IMR-90 (cell line): ENCODE measurements around the gene FBXO22. TPM values are rescaled to one million over a fixed set of nuclear protein-coding genes. Genes with fewer than 3 reads are reported as not detected.

Experiments used
- ATAC-seq: fragments of 200-7000 bp; cut with Tn5 transposase; 2 replicates; pipeline ENCODE4 v1.9.1; 2020; ENCODE audit warnings: low read depth, mild to moderate bottlenecking, moderate library complexity
- BruUV-seq: library from RNA; stranded (reverse); fragments of 400-500 nt; replicated peaks from 2 replicates; lab custom pipeline; 2021; lab: Mats Ljungman, UMichigan
- CTCF ChIA-PET: fragments of 300-600 bp; formaldehyde crosslinking; extraction: SDS; loops from one replicate; lab custom pipeline; 2021; ENCODE audit warnings: antibody characterized with exemption; lab: Yijun Ruan, JAX
- POLR2A ChIA-PET: fragments of 300-600 bp; sonication (Branson Sonifier 250); formaldehyde crosslinking; loops from one replicate; lab custom pipeline; 2022; ENCODE audit warnings: antibody characterized with exemption; ENCODE audit not compliant: unreplicated experiment; lab: Charles Lee
- DNase-seq: peaks from one replicate; pipeline ENCODE4 v3.0.0; 2013
- H2AFZ ChIP-seq: replicated peaks from 2 replicates; pipeline ENCODE3; 2013; ENCODE audit warnings: low read length, mild to moderate bottlenecking; ENCODE audit not compliant: poor library complexity
- H2AK5ac ChIP-seq: 2 replicates; pipeline ENCODE4 v1.6.1; 2013; ENCODE audit warnings: low read depth, low read length, inconsistent platforms
- H2AK9ac ChIP-seq: replicated peaks from 2 replicates; pipeline ENCODE3; 2013; ENCODE audit warnings: mild to moderate bottlenecking, low read depth, low read length, moderate library complexity; ENCODE audit not compliant: poor library complexity
- H2BK120ac ChIP-seq: 2 replicates; pipeline ENCODE4 v1.6.1; 2013; ENCODE audit warnings: low read depth, low read length, inconsistent platforms
- H2BK15ac ChIP-seq: 3 replicates; pipeline ENCODE4 v1.6.1; 2013; ENCODE audit warnings: low read depth, low read length, inconsistent platforms
- H2BK20ac ChIP-seq: 2 replicates; pipeline ENCODE4 v1.6.1; 2013; ENCODE audit warnings: low read depth, mild to moderate bottlenecking, inconsistent platforms, low read length, moderate library complexity
- H2BK5ac ChIP-seq: 2 replicates; pipeline ENCODE4 v1.6.1; 2013; ENCODE audit warnings: mild to moderate bottlenecking, low read depth, low read length, inconsistent platforms; ENCODE audit not compliant: poor library complexity, severe bottlenecking
- H3K14ac ChIP-seq: replicated peaks from 2 replicates; pipeline ENCODE4 v1.6.1; 2013; ENCODE audit warnings: low read depth, low read length, inconsistent platforms
- H3K18ac ChIP-seq: 2 replicates; pipeline ENCODE4 v1.6.1; 2013; ENCODE audit warnings: low read depth, low read length, control low read depth
- H3K23ac ChIP-seq: 2 replicates; pipeline ENCODE4 v1.6.1; 2013; ENCODE audit warnings: low read depth, low read length, inconsistent platforms
- H3K27ac ChIP-seq: 2 replicates; pipeline ENCODE4 v1.5.1; 2013; ENCODE audit warnings: mild to moderate bottlenecking, control low read depth, low read length; ENCODE audit not compliant: insufficient read depth
- H3K27me3 ChIP-seq: 2 replicates; pipeline ENCODE4 v1.6.1; 2013; ENCODE audit warnings: low read length; ENCODE audit not compliant: control insufficient read depth, insufficient read depth
- H3K36me3 ChIP-seq: 2 replicates; pipeline ENCODE4 v1.6.1; 2013; ENCODE audit warnings: low read length, mixed read lengths; ENCODE audit not compliant: control insufficient read depth, insufficient read depth
- H3K4ac ChIP-seq: 2 replicates; pipeline ENCODE4 v1.6.1; 2013; ENCODE audit warnings: low read depth, low read length, inconsistent platforms
- H3K4me1 ChIP-seq: 2 replicates; pipeline ENCODE4 v1.6.1; 2013; ENCODE audit warnings: low read length, mixed read lengths; ENCODE audit not compliant: control insufficient read depth, insufficient read depth
- H3K4me2 ChIP-seq: 2 replicates; pipeline ENCODE4 v1.6.1; 2013; ENCODE audit warnings: low read depth, mild to moderate bottlenecking, control low read depth, low read length, moderate library complexity
- H3K4me3 ChIP-seq: 2 replicates; pipeline ENCODE4 v1.5.1; 2013; ENCODE audit warnings: low read depth, mild to moderate bottlenecking, control low read depth, low read length, moderate library complexity; ENCODE audit not compliant: insufficient read depth
- H3K56ac ChIP-seq: 2 replicates; pipeline ENCODE4 v1.6.1; 2013; ENCODE audit warnings: low read length, inconsistent platforms; ENCODE audit not compliant: insufficient read depth; ENCODE audit errors: extremely low read depth
- H3K79me1 ChIP-seq, 2 experiments: 2 replicates each; pipeline ENCODE4 v1.6.1; 2013; ENCODE audit warnings: low read length in 2 of 2, inconsistent platforms in 1 of 2, low read depth in 1 of 2
- H3K9ac ChIP-seq: 2 replicates; pipeline ENCODE4 v1.6.1; 2013; ENCODE audit warnings: low read depth, low read length, control low read depth
- H3K9me1 ChIP-seq: 2 replicates; pipeline ENCODE4 v1.6.1; 2013; ENCODE audit warnings: low read length, inconsistent platforms; ENCODE audit not compliant: insufficient read depth
- H3K9me3 ChIP-seq: 2 replicates; pipeline ENCODE4 v1.6.1; 2013; ENCODE audit warnings: low read length; ENCODE audit not compliant: control insufficient read depth, insufficient read depth
- H4K20me1 ChIP-seq: 2 replicates; pipeline ENCODE4 v1.6.1; 2013; ENCODE audit warnings: low read length, inconsistent platforms; ENCODE audit not compliant: insufficient read depth
- H4K5ac ChIP-seq: 2 replicates; pipeline ENCODE4 v1.6.1; 2013; ENCODE audit warnings: mild to moderate bottlenecking, low read depth, low read length, control low read depth
- H4K8ac ChIP-seq, 2 experiments: 2 replicates each; pipeline ENCODE4 v1.6.1; 2013; ENCODE audit warnings: low read depth in 2 of 2, low read length in 2 of 2, control low read depth in 1 of 2, inconsistent platforms in 1 of 2
- H4K91ac ChIP-seq: 2 replicates; pipeline ENCODE4 v1.6.1; 2013; ENCODE audit warnings: low read depth, low read length, inconsistent platforms; ENCODE audit not compliant: insufficient read depth
- BHLHE40 ChIP-seq: fragments of 150-350 bp; IDR thresholded peaks from 2 replicates; pipeline ENCODE4 v1.6.1; 2016; ENCODE audit warnings: mild to moderate bottlenecking, low read depth, low read length
- CEBPB ChIP-seq: IDR thresholded peaks from 2 replicates; pipeline ENCODE4 v1.6.1; 2012; ENCODE audit warnings: low read depth, low read length, improper control_type of control experiment
- CHD1 ChIP-seq: IDR thresholded peaks from 2 replicates; pipeline ENCODE4 v1.6.1; 2012; ENCODE audit warnings: low read depth, low read length, improper control_type of control experiment
- FOS ChIP-seq: fragments of 150-350 bp; IDR thresholded peaks from 2 replicates; pipeline ENCODE4 v1.6.1; 2016; ENCODE audit warnings: low read depth, low read length
- MAFK ChIP-seq: IDR thresholded peaks from 2 replicates; pipeline ENCODE4 v1.6.1; 2012; ENCODE audit warnings: low read depth, low read length, improper control_type of control experiment
- MAZ ChIP-seq: IDR thresholded peaks from 2 replicates; pipeline ENCODE4 v1.6.1; 2012; ENCODE audit warnings: low read depth, mild to moderate bottlenecking, low read length, improper control_type of control experiment, moderate library complexity, borderline replicate concordance
- MXI1 ChIP-seq: IDR thresholded peaks from 2 replicates; pipeline ENCODE4 v1.6.1; 2012; ENCODE audit warnings: low read depth, mild to moderate bottlenecking, low read length, moderate library complexity, borderline replicate concordance
- NFE2L2 ChIP-seq: fragments of 150-350 bp; IDR thresholded peaks from 2 replicates; pipeline ENCODE4 v1.6.1; 2016; ENCODE audit warnings: low read depth, mild to moderate bottlenecking, low read length
- POLR2A ChIP-seq: IDR thresholded peaks from 2 replicates; pipeline ENCODE4 v1.6.1; 2012; ENCODE audit warnings: mild to moderate bottlenecking, low read depth, low read length
- RAD21 ChIP-seq: IDR thresholded peaks from 2 replicates; pipeline ENCODE4 v1.6.1; 2012; ENCODE audit warnings: low read length, improper control_type of control experiment
- RCOR1 ChIP-seq: IDR thresholded peaks from 2 replicates; pipeline ENCODE4 v1.6.1; 2012; ENCODE audit warnings: mild to moderate bottlenecking, low read length, improper control_type of control experiment; ENCODE audit not compliant: insufficient replicate concordance
- RFX5 ChIP-seq: IDR thresholded peaks from 2 replicates; pipeline ENCODE4 v1.8.0; 2012; ENCODE audit warnings: low read depth, mild to moderate bottlenecking, low read length, moderate library complexity
- SMC3 ChIP-seq: fragments of 150-350 bp; IDR thresholded peaks from 2 replicates; pipeline ENCODE4 v1.6.1; 2016; ENCODE audit warnings: low read depth, mild to moderate bottlenecking, antibody characterized with exemption, low read length, moderate library complexity
- WGBS, 2 experiments: methylation state at CpG; one replicate each; pipeline versions ENCODE4 v1.1.5 to v1.1.7; 2013; ENCODE audit warnings: missing lambda C conversion rate in 2 of 2; ENCODE audit not compliant: insufficient read length in 1 of 2; ENCODE audit errors: extremely low coverage in 2 of 2; 5-methylcytosine and 5-hydroxymethylcytosine counted together
- dilution Hi-C: fragments of 300-500 bp; cut with HindIII; formaldehyde crosslinking; loops from one replicate; pipeline ENCODE4 v1.14.3; 2018; ENCODE audit warnings: low sequenced_read_pairs; ENCODE audit not compliant: unreplicated experiment
- in situ Hi-C: fragments of 300-500 bp; cut with MboI; formaldehyde crosslinking; loops from 3 replicates; pipeline ENCODE4 v1.14.3; 2019; ENCODE audit warnings: low sequenced_read_pairs, inconsistent platforms, mixed read lengths
- intact Hi-C: fragments of 100-400 bp; cut with micrococcal nuclease; formaldehyde crosslinking; loops from 2 replicates; pipeline ENCODE4 v1.10.0; 2022
- polyA plus RNA-seq, 3 experiments: library from polyadenylated mRNA; depleted of rRNA; stranded (reverse); fragments of >200 nt; gene quantifications; 2 replicates each; pipeline ENCODE4 v1.2.3, GENCODE V29; 2012; ENCODE audit warnings: low replicate concordance in 1 of 3
- total RNA-seq: library from RNA; depleted of rRNA; stranded (reverse); fragments of >200 nt; gene quantifications from 2 replicates; pipeline ENCODE4 v1.2.3, GENCODE V29; 2012
- TF ChIP-seq, protein P1 (sequence below): conservative IDR thresholded peaks from 2 replicates; pipeline ENCODE4 v1.5.1; 2012; ENCODE audit warnings: mild to moderate bottlenecking, low read depth, low read length, improper control_type of control experiment
- TF ChIP-seq, protein P2 (sequence below): fragments of 150-350 bp; IDR thresholded peaks from 2 replicates; pipeline ENCODE4 v1.6.1; 2016; ENCODE audit warnings: low read depth, mild to moderate bottlenecking, low read length, moderate library complexity, borderline replicate concordance
- TF ChIP-seq, protein P3 (sequence below): fragments of 150-350 bp; IDR thresholded peaks from 2 replicates; pipeline ENCODE4 v1.6.1; 2017; ENCODE audit warnings: mild to moderate bottlenecking, antibody characterized with exemption, low read length, low read depth

The FBXO22 gene
- total and polyA plus RNA-seq, 2 of the 4 experiments (the other 2 are of a cell fraction), result 22.4 to 45.2 TPM

- H3K27ac ChIP-seq, result no peak overlapping the region
- H3K9ac ChIP-seq, result no peak overlapping the region
- BruUV-seq, result no TSS peak
- H2AK9ac ChIP-seq, result no peak overlapping the region
- H2AK5ac ChIP-seq, result no peak overlapping the region
- ATAC-seq (no peak), DNase-seq (no peak)
- no peak overlapping the region for H3K4ac ChIP-seq
- no peak overlapping the region for H2BK20ac ChIP-seq
- no peaks in the 10 kb centered on the region for H3K4me1 ChIP-seq
- H2BK120ac ChIP-seq, result no peak overlapping the region
- CTCF ChIA-PET, result interaction anchor here (0.6 kb wide), 1 partner anchor 11 kb away, joined by 3 read pairs; no protein-coding TSS in a partner anchor
- no peak overlapping the region for H2AFZ ChIP-seq
- POLR2A ChIA-PET, result interaction anchor here (0.5 kb wide), 1 partner anchor 1678 kb away, joined by 3 read pairs; no protein-coding TSS in a partner anchor
- H3K4me3 ChIP-seq, result no peak overlapping the region
- H3K14ac ChIP-seq, result no peak overlapping the region
- H3K4me2 ChIP-seq, result no peak overlapping the region
- no peak overlapping the region for H4K91ac ChIP-seq
- peaks cover 20 to 45% of the 10 kb centered on the region in 2 experiments; a peak in 3 of 4 replicates for H3K79me1 ChIP-seq
- H3K56ac ChIP-seq, result no peak overlapping the region
- H2BK5ac ChIP-seq, result no peak overlapping the region
- no peak overlapping the region for H4K8ac ChIP-seq
- H4K20me1 ChIP-seq, result peaks cover 8% of the 10 kb centered on the region; the same call in 1 of the 2 replicates
- H3K23ac ChIP-seq, result no peak overlapping the region
- H3K9me1 ChIP-seq, result peaks cover 6% of the 10 kb centered on the region
- H3K9me3 ChIP-seq, result no peaks in the 10 kb centered on the region
- no CpG with 5 or more reads among the region's 2 CpGs for WGBS, 2 experiments
- peaks cover 15% of the 10 kb centered on the region for H3K36me3 ChIP-seq
- H4K5ac ChIP-seq, result no peak overlapping the region
- H2BK15ac ChIP-seq, result no peak overlapping the region
- dilution Hi-C loops (no loop called here), in situ Hi-C loops (no loop called here), intact Hi-C loops (no loop called here)
- H3K18ac ChIP-seq, result no peak overlapping the region
- H3K27me3 ChIP-seq, result no peaks in the 10 kb centered on the region
- TF ChIP-seq MAZ (no peak), MAFK (no peak), RCOR1 (no peak), RFX5 (no peak), RAD21 (no peak), FOS (no peak), CHD1 (no peak), POLR2A (no peak), SMC3 (no peak), NFE2L2 (no peak), CEBPB (no peak), BHLHE40 (no peak), MXI1 (no peak)
- TF ChIP-seq, protein P1, sequence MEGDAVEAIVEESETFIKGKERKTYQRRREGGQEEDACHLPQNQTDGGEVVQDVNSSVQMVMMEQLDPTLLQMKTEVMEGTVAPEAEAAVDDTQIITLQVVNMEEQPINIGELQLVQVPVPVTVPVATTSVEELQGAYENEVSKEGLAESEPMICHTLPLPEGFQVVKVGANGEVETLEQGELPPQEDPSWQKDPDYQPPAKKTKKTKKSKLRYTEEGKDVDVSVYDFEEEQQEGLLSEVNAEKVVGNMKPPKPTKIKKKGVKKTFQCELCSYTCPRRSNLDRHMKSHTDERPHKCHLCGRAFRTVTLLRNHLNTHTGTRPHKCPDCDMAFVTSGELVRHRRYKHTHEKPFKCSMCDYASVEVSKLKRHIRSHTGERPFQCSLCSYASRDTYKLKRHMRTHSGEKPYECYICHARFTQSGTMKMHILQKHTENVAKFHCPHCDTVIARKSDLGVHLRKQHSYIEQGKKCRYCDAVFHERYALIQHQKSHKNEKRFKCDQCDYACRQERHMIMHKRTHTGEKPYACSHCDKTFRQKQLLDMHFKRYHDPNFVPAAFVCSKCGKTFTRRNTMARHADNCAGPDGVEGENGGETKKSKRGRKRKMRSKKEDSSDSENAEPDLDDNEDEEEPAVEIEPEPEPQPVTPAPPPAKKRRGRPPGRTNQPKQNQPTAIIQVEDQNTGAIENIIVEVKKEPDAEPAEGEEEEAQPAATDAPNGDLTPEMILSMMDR, result no peak
- TF ChIP-seq, protein P2, sequence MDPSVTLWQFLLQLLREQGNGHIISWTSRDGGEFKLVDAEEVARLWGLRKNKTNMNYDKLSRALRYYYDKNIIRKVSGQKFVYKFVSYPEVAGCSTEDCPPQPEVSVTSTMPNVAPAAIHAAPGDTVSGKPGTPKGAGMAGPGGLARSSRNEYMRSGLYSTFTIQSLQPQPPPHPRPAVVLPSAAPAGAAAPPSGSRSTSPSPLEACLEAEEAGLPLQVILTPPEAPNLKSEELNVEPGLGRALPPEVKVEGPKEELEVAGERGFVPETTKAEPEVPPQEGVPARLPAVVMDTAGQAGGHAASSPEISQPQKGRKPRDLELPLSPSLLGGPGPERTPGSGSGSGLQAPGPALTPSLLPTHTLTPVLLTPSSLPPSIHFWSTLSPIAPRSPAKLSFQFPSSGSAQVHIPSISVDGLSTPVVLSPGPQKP, result no peak
- TF ChIP-seq, protein P3, sequence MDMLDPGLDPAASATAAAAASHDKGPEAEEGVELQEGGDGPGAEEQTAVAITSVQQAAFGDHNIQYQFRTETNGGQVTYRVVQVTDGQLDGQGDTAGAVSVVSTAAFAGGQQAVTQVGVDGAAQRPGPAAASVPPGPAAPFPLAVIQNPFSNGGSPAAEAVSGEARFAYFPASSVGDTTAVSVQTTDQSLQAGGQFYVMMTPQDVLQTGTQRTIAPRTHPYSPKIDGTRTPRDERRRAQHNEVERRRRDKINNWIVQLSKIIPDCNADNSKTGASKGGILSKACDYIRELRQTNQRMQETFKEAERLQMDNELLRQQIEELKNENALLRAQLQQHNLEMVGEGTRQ, result no peak
Observed at GRCh38 chr15:75930866-75931265, 27.2 kb downstream of the FBXO22 start.
